NCI-H1436 treated with DMSO at 0.1 percent for 48 hours (cell line): Measurements from ENCODE around the gene LRRIQ1.
"Not testable (repeated sequence)": the region's sequence is repeated elsewhere in the genome, so short reads cannot be mapped to it uniquely, and the experiment has no call there.

ENCODE experiments used
- DNase-seq: peaks from one replicate; lab custom pipeline; 2025; lab: John Stamatoyannopoulos, UW

LRRIQ1 gene

GRCh38 chr12:85186236-85186635 lies 150.1 kb downstream of the LRRIQ1 start:
- no peak for DNase-seq

GRCh38 chr12:85188619-85189018 lies 152.5 kb downstream of the LRRIQ1 start:
- no peak for DNase-seq

DNA sequence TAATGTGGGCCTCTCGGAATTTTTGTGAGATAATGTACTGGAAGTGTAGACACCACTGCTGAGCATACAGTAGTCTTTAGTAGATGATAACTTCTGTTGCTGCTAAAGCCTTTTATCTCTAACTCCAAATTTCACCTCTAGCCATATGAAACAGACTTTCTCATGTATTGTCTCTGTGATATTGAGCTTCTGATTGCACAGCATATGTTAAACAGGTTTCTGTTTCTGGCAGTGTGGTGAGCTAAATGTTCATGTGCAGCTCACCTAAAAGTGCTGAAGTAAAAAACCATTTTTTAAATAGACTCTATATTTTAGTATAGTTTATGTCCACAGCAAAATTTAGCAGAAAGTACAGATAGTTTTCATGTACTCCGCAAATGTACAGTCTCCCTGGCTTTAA lies 154.6 kb downstream of the LRRIQ1 start:
- no peak for DNase-seq

GRCh38 chr12:85203809-85204208 lies 167.7 kb downstream of the LRRIQ1 start:
- not testable (repeated sequence) for DNase-seq

DNA sequence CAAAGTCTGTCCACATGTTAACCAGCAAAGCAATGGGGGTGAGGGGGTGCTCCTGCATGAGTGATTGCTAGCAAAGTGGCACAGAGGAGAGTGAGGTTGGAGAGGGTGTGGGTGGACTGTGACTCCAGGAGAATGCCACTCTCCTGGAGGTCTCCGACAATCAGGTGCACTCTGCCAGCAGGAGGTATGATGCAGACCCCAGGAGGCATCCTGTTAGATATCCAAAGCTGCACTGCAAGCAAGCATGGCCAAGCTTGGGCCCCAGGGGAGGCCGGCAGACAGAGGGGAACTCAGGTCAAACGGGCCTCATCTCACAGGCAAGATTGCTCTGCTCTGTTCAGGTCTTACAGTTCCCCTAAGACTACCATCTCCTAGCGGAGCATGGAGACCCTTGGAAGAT lies 170.4 kb downstream of the LRRIQ1 start:
- no peak for DNase-seq

GRCh38 chr12:85224339-85224738 lies 188.2 kb downstream of the LRRIQ1 start:
- DNase-seq = not testable (repeated sequence)

GRCh38 chr12:85225501-85225900 lies 189.3 kb downstream of the LRRIQ1 start:
- no peak for DNase-seq

DNA sequence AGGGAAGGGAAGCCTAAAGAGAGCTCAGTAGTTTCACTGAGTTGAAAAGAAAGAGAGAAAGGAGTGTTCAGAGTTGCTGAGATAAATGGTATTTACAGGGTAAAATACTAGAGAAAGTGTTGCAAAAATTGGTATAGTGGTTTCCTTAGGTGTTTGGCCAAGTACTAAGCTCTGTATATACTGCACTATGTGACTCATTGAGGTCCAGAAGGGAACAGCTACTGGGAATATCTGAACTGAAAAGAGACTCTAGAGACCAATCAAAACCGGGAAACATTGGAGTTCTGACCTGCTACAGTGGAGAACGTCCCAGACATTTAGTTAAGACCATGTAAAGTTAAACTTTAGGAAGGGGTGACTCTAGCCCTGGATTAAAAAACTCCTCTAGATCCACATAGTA lies 201.2 kb downstream of the LRRIQ1 start:
- DNase-seq = no peak

DNA sequence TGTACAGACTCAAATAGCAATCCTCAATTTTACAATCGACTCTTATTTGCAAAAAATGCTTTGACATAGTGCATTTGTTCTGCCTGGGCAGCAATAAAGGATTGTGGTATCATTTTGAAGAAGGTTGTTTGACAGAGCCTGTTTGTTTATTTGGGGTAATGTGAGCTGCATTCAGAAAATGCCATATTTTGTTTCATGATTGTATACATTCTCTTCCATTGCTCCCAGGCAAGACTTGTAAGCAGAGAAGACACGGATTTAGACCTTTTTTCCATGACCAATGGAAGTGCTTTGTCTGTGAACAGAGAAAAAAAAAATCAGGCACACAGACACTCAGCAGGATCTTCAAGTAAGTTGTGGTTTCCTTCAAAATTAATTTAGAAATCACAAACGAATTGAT lies 208.4 kb downstream of the LRRIQ1 start:
- no peak for DNase-seq

DNA sequence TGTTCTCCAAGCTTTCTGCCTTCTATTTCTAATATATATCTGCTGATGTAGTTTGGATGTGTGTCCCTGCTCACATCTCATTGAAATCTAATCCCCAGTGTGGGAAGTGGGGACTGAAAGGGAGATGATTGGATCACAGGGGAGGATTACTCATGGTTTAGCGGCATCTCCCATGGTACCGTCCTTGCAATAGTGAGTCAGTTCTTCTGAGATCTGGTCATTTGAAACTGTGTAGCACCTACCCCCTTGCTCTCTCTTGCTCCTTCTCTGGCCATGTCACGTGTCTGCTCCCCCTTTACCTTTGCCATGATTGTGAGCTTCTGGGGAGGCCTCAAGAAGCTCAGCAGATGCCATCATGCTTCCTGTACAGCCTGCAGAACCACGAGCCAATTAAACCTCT lies 217.7 kb downstream of the LRRIQ1 start:
- no peak for DNase-seq

DNA sequence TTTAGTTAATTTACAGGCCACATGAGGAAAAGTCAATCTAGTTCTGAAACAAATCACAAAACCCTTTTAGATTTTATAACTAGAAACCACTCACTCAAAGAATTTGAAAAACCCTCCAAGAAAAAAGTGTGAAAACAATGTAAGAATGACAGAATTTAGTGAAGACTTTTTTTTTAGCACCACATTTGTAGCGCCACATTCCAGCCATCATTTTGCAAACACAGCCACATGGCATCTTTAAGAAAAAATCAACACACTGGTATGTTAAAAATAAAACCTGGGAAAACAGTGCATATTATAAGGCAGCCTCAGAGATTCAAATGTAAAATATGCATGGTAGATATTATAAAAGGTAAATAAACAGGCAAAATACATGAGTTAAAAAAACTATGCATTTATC lies 221.5 kb downstream of the LRRIQ1 start:
- no peak for DNase-seq

- DNase-seq = no peak
These were observed 224.3 kb downstream of the LRRIQ1 start for GRCh38 chr12:85260447-85260846.

DNA sequence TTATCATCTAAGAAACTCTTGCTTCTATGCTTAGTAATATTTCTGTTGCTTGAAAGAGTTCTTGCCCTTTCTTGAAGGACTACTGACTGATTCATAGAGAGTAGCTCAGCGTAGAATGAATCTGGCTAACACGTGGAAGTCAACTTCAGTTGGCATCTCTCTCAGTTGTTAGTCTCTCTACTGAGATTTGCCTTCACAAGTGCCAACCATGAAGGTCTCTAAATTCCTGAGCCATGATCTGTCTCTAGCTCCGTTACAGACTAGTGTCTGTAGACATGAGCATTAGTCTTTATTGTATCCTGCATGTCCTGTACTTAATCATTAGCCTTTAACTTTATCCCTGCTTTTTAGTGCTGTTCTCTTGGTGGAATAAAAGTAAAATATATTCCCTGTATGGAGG lies 224.7 kb downstream of the LRRIQ1 start:
- no peak for DNase-seq

- no peak for DNase-seq
These were observed 230.2 kb downstream of the LRRIQ1 start for GRCh38 chr12:85266356-85266755.

GRCh38 chr12:85273381-85274314 lies 237.5 kb downstream of the LRRIQ1 start:
- no peak for DNase-seq

DNA sequence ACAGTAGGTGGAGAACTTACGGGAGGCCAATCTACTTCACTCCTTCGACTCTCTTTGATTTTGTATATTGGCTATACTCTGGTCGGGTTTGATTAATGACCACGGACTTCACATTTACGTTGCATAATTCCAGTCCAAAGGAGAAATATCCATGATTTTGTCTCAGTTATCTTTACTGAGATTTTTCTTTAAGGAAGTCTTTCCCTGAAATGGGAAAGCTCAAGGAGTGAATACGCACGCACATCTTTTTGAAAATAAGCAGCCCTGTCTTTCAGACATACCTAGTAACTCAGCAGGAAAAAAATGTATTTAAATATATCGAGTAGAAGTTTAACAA lies 238.1 kb downstream of the LRRIQ1 start:
- no peak for DNase-seq

GRCh38 chr12:85275374-85275773 lies 239.2 kb downstream of the LRRIQ1 start:
- no peak for DNase-seq

DNA sequence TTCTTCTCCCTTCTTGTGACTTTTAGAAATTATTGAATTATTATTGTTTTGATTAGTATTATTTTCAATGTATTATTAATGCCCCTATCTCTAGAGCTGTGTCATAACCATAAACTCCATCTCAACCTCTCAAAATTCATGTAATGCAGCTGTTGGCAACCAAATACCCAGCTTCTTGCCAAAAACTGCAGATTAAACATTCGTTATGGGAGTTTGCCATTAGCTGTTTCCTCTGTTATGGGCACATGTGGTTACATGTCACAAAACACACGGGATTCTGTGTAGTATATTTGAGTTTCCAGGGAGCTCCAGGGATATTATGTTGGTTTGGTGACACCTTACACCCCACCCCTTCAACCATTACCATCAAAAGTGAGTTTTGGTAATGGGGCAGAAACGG lies 241.0 kb downstream of the LRRIQ1 start:
- no peak for DNase-seq

GRCh38 chr12:85277900-85278597 lies 241.9 kb downstream of the LRRIQ1 start:
- DNase-seq = no peak

GRCh38 chr12:85278598-85279448 lies 242.7 kb downstream of the LRRIQ1 start:
- DNase-seq = no peak

GRCh38 chr12:85279449-85280164 lies 243.5 kb downstream of the LRRIQ1 start:
- DNase-seq = no peak
